ENCODE data around the gene THRSP. TPM values are rescaled to one million over a fixed set of nuclear protein-coding genes. Genes with fewer than 3 reads are reported as not detected.

Gene THRSP
- total RNA-seq, 5 donors from 2014 or later (not counting 1 experiment from before 2014, with no cell fraction given) = not detected

DNA sequence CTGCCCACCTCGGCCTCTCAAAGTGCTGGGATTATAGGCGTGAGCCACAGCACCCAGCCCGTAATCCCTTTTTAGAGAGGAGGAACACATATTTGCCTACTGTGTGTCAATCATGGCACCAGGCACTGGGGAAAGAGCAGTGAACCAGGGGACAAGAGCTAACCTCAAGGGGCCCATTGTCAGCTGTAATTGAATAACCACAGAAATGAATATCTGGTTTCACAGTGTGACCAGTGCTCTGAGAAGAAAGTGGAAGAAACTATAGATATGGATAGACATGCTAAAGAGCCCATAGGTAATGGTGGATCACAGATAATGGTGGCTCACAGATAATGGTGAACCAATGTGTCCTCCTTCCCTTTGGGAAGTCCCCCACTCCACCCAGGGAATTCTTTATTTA, 32.0 kb upstream of the THRSP start:
- no peaks in the 10 kb centered on the region for H3K9me3 Mint-ChIP-seq
- H3K4me3 Mint-ChIP-seq = no peak overlapping the region
- Histone ChIP-seq H3K27ac (ENCODE audit: low read length) (no peak overlapping the region), H3K9me3 (no peaks in the 10 kb centered on the region), H3K4me1 (ENCODE audit: control insufficient read depth in 1 of 2, extremely low read depth in 1 of 2, insufficient read depth in 2 of 2, low read length in 2 of 2) (no peaks in the 10 kb centered on the region), H3K36me3 (ENCODE audit: control insufficient read depth in 2 of 2, extremely low read depth in 1 of 2, insufficient read depth in 1 of 2, low read length in 1 of 2) (no peaks in the 10 kb centered on the region), H3K27me3 (replicated peaks in 1 of 2; ENCODE audit: control insufficient read depth in 2 of 2, extremely low read depth in 1 of 2, insufficient read depth in 2 of 2, low read length in 1 of 2) (no peaks in the 10 kb centered on the region), H3K4me3 (ENCODE audit: control insufficient read depth in 1 of 2, extremely low read depth in 1 of 2, low read length in 1 of 2) (no peak overlapping the region)
- ChIA-PET POLR2A (no interaction called here), CTCF (no interaction called here)
- H3K27ac Mint-ChIP-seq = no peak overlapping the region
- ATAC-seq (replicated peaks in 1 of 4) (no peak), DNase-seq (no peak)
- no peaks in the 10 kb centered on the region for H3K4me1 Mint-ChIP-seq
- no peaks in the 10 kb centered on the region for H3K27me3 Mint-ChIP-seq
- WGBS (ENCODE audit: insufficient coverage) = 97% methylated on average over 3 of the region's 3 CpGs
- H3K36me3 Mint-ChIP-seq = no peaks in the 10 kb centered on the region

DNA sequence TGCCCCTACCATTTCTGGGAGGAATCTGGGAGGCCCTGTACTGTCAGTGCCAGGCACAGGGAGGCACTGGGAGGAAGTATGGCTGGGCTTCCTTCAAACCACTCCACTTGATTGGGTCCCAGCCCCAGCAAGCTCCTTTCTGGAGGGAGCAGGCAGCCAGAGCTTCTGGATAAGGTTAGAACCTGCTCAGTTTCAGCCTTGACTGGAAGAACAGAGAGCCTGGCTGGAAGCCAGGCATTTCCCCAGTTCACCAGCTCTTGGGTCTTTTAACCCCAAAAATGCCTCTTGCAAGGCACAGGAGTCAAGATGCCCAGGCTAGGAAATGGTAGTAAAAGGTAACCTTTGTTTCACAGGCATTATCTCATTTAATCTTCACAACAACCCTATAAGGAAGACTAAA, 31.6 kb upstream of the THRSP start:
- H3K36me3 ChIP-seq (ENCODE audit: control insufficient read depth in 2 of 2, extremely low read depth in 1 of 2, insufficient read depth in 1 of 2, low read length in 1 of 2) = no peaks in the 10 kb centered on the region
- H3K4me1 ChIP-seq (ENCODE audit: control insufficient read depth in 1 of 2, extremely low read depth in 1 of 2, insufficient read depth in 2 of 2, low read length in 2 of 2) = no peaks in the 10 kb centered on the region
- POLR2A ChIA-PET = no interaction called here
- H3K36me3 Mint-ChIP-seq = no peaks in the 10 kb centered on the region
- peaks cover 0 to 2% of the 10 kb centered on the region in 2 experiments for H3K27me3 ChIP-seq (replicated peaks in 1 of 2; ENCODE audit: control insufficient read depth in 2 of 2, extremely low read depth in 1 of 2, insufficient read depth in 2 of 2, low read length in 1 of 2)
- H3K4me1 Mint-ChIP-seq = no peaks in the 10 kb centered on the region
- CTCF ChIA-PET = no interaction called here
- DNase-seq (no peak), ATAC-seq (replicated peaks in 1 of 4) (no peak)
- no peak overlapping the region for H3K4me3 Mint-ChIP-seq
- H3K27ac ChIP-seq (ENCODE audit: low read length) = no peak overlapping the region
- no peak overlapping the region for H3K4me3 ChIP-seq (ENCODE audit: control insufficient read depth in 1 of 2, extremely low read depth in 1 of 2, low read length in 1 of 2)
- H3K9me3 Mint-ChIP-seq = no peaks in the 10 kb centered on the region
- no peaks in the 10 kb centered on the region for H3K9me3 ChIP-seq
- H3K27ac Mint-ChIP-seq = no peak overlapping the region
- H3K27me3 Mint-ChIP-seq = no peaks in the 10 kb centered on the region

DNA sequence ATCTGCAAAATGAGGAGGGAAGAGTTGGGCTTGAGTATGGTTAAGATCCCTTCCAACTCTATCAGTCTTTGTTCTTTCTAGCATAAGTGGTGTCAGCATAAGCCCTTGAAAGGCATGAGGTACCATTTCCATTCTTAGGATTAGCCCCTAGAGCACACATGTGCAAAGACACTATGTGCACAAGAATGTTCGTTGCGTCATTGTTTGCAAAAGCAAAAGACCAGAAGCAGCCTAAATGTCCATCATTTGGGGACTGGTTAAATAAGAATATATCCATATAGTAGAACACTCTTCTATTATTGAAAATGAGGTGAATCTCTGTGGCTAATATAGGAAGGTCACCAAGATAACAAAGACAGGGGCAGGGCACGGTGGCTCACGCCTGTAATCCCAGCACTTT, 30.6 kb upstream of the THRSP start:
- Mint-ChIP-seq H3K27me3 (no peaks in the 10 kb centered on the region), H3K4me1 (no peaks in the 10 kb centered on the region), H3K36me3 (no peaks in the 10 kb centered on the region), H3K4me3 (no peak overlapping the region), H3K9me3 (no peaks in the 10 kb centered on the region), H3K27ac (no peak overlapping the region)
- WGBS (ENCODE audit: insufficient coverage) = no CpG with 5 or more reads among the region's 4 CpGs
- POLR2A ChIA-PET = interaction anchor here in 1 of 2 donors (0.5 kb wide), 1 partner anchor 108 kb away, joined by 3 read pairs; no protein-coding TSS in a partner anchor
- H3K27me3 ChIP-seq (replicated peaks in 1 of 2; ENCODE audit: control insufficient read depth in 2 of 2, extremely low read depth in 1 of 2, insufficient read depth in 2 of 2, low read length in 1 of 2) = peaks cover 0 to 2% of the 10 kb centered on the region in 2 experiments
- no peaks in the 10 kb centered on the region for H3K36me3 ChIP-seq (ENCODE audit: control insufficient read depth in 2 of 2, extremely low read depth in 1 of 2, insufficient read depth in 1 of 2, low read length in 1 of 2)
- no peak overlapping the region for H3K27ac ChIP-seq (ENCODE audit: low read length)
- H3K4me3 ChIP-seq (ENCODE audit: control insufficient read depth in 1 of 2, extremely low read depth in 1 of 2, low read length in 1 of 2) = no peak overlapping the region
- CTCF ChIA-PET = no interaction called here
- DNase-seq = no peak
- H3K9me3 ChIP-seq = no peaks in the 10 kb centered on the region
- no peaks in the 10 kb centered on the region for H3K4me1 ChIP-seq (ENCODE audit: control insufficient read depth in 1 of 2, extremely low read depth in 1 of 2, insufficient read depth in 2 of 2, low read length in 2 of 2)
- no peak for ATAC-seq (replicated peaks in 1 of 4)

- no CpG with 5 or more reads among the region's 10 CpGs for WGBS (ENCODE audit: insufficient coverage)
- Histone ChIP-seq H3K4me3 (ENCODE audit: control insufficient read depth in 1 of 2, extremely low read depth in 1 of 2, low read length in 1 of 2) (no peak overlapping the region), H3K4me1 (ENCODE audit: control insufficient read depth in 1 of 2, extremely low read depth in 1 of 2, insufficient read depth in 2 of 2, low read length in 2 of 2) (peaks cover 0 to under 1% of the 10 kb centered on the region in 2 experiments), H3K9me3 (no peaks in the 10 kb centered on the region), H3K27me3 (replicated peaks in 1 of 2; ENCODE audit: control insufficient read depth in 2 of 2, extremely low read depth in 1 of 2, insufficient read depth in 2 of 2, low read length in 1 of 2) (peaks cover 0 to 2% of the 10 kb centered on the region in 2 experiments), H3K36me3 (ENCODE audit: control insufficient read depth in 2 of 2, extremely low read depth in 1 of 2, insufficient read depth in 1 of 2, low read length in 1 of 2) (no peaks in the 10 kb centered on the region), H3K27ac (ENCODE audit: low read length) (no peak overlapping the region)
- no peaks in the 10 kb centered on the region for H3K9me3 Mint-ChIP-seq
- no peak for ATAC-seq (replicated peaks in 1 of 4)
- no peak overlapping the region for H3K27ac Mint-ChIP-seq
- H3K36me3 Mint-ChIP-seq = no peaks in the 10 kb centered on the region
- no peak for DNase-seq
- no peaks in the 10 kb centered on the region for H3K27me3 Mint-ChIP-seq
- CTCF ChIA-PET = no interaction called here
- POLR2A ChIA-PET = no interaction called here
- peaks cover 2% of the 10 kb centered on the region in 3 donors for H3K4me1 Mint-ChIP-seq
- H3K4me3 Mint-ChIP-seq = no peak overlapping the region
Measured at GRCh38 chr11:78034623-78035022, 29.0 kb upstream of the THRSP start.

- no peak overlapping the region for H3K27ac Mint-ChIP-seq
- no peak overlapping the region for H3K4me3 Mint-ChIP-seq
- no peaks in the 10 kb centered on the region for H3K9me3 ChIP-seq
- DNase-seq (no peak), ATAC-seq (replicated peaks in 1 of 4) (no peak)
- POLR2A ChIA-PET = interaction anchor here in 1 of 2 donors (0.7 kb wide), 1 partner anchor 41 kb away, joined by 6 read pairs; no protein-coding TSS in a partner anchor
- CTCF ChIA-PET = no interaction called here
- H3K36me3 ChIP-seq (ENCODE audit: control insufficient read depth in 2 of 2, extremely low read depth in 1 of 2, insufficient read depth in 1 of 2, low read length in 1 of 2) = no peaks in the 10 kb centered on the region
- peaks cover 10 to 11% (median 10%) of the 10 kb centered on the region in 3 donors for H3K4me1 Mint-ChIP-seq
- H3K9me3 Mint-ChIP-seq = no peaks in the 10 kb centered on the region
- WGBS (ENCODE audit: insufficient coverage) = 90% methylated on average over 2 of the region's 3 CpGs
- no peak overlapping the region for H3K27ac ChIP-seq (ENCODE audit: low read length)
- H3K4me3 ChIP-seq (ENCODE audit: control insufficient read depth in 1 of 2, extremely low read depth in 1 of 2, low read length in 1 of 2) = no peak overlapping the region
- no peaks in the 10 kb centered on the region for H3K36me3 Mint-ChIP-seq
- no peaks in the 10 kb centered on the region for H3K27me3 Mint-ChIP-seq
- H3K27me3 ChIP-seq (replicated peaks in 1 of 2; ENCODE audit: control insufficient read depth in 2 of 2, extremely low read depth in 1 of 2, insufficient read depth in 2 of 2, low read length in 1 of 2) = peaks cover 0 to 2% of the 10 kb centered on the region in 2 experiments
- peaks cover 0 to 5% of the 10 kb centered on the region in 2 experiments for H3K4me1 ChIP-seq (ENCODE audit: control insufficient read depth in 1 of 2, extremely low read depth in 1 of 2, insufficient read depth in 2 of 2, low read length in 2 of 2)
Measured at GRCh38 chr11:78036313-78036712, 27.3 kb upstream of the THRSP start.

- H3K9me3 Mint-ChIP-seq = no peaks in the 10 kb centered on the region
- H3K4me1 Mint-ChIP-seq = peaks cover 10 to 11% (median 10%) of the 10 kb centered on the region in 3 donors
- ChIA-PET POLR2A (no interaction called here), CTCF (no interaction called here)
- H3K27ac Mint-ChIP-seq = no peak overlapping the region
- H3K27ac ChIP-seq (ENCODE audit: low read length) = no peak overlapping the region
- no peak overlapping the region for H3K4me3 Mint-ChIP-seq
- no peak for ATAC-seq (replicated peaks in 1 of 4)
- no peaks in the 10 kb centered on the region for H3K27me3 Mint-ChIP-seq
- WGBS (ENCODE audit: insufficient coverage) = 90% methylated on average over 3 of the region's 3 CpGs
- no peak overlapping the region for H3K4me3 ChIP-seq (ENCODE audit: control insufficient read depth in 1 of 2, extremely low read depth in 1 of 2, low read length in 1 of 2)
- H3K36me3 Mint-ChIP-seq = no peaks in the 10 kb centered on the region
- H3K4me1 ChIP-seq (ENCODE audit: control insufficient read depth in 1 of 2, extremely low read depth in 1 of 2, insufficient read depth in 2 of 2, low read length in 2 of 2) = peaks cover 0 to 5% of the 10 kb centered on the region in 2 experiments
- no peak for DNase-seq
- peaks cover 0 to 2% of the 10 kb centered on the region in 2 experiments for H3K27me3 ChIP-seq (replicated peaks in 1 of 2; ENCODE audit: control insufficient read depth in 2 of 2, extremely low read depth in 1 of 2, insufficient read depth in 2 of 2, low read length in 1 of 2)
- H3K9me3 ChIP-seq = no peaks in the 10 kb centered on the region
- no peaks in the 10 kb centered on the region for H3K36me3 ChIP-seq (ENCODE audit: control insufficient read depth in 2 of 2, extremely low read depth in 1 of 2, insufficient read depth in 1 of 2, low read length in 1 of 2)
Measured at GRCh38 chr11:78037056-78037455, 26.6 kb upstream of the THRSP start.

All from T-cell (primary cell).